22Rv1 (cell line): ENCODE results near the gene FAM241A.
A peak's percentile ranks its signal among the peaks of the same experiment; 100 is the strongest.

Experiments used
- H3K27ac ChIP-seq: fragments of 450-650 bp; 2 replicates; pipeline ENCODE4 v1.5.1; 2017
- CTCF ChIP-seq: fragments of 450-650 bp; IDR thresholded peaks from 2 replicates; pipeline ENCODE4 v1.5.1; 2017; ENCODE audit warnings: mild to moderate bottlenecking
- ZFX ChIP-seq: fragments of 450-650 bp; IDR thresholded peaks from 2 replicates; pipeline ENCODE4 v1.6.1; 2017; ENCODE audit warnings: antibody characterized with exemption, borderline replicate concordance

FAM241A gene

GRCh38 chr4:112145790-112146501 is 692 bp downstream of the FAM241A start:
- H3K27ac ChIP-seq, result peak overlapping the region; percentile 66
- TF ChIP-seq ZFX (no peak), CTCF (peak; percentile 34)

- H3K27ac ChIP-seq, result peak overlapping the region; percentile 66
- TF ChIP-seq CTCF, result no peak
- TF ChIP-seq ZFX, result no peak
Observed at GRCh38 chr4:112146502-112146813, 1.2 kb downstream of the FAM241A start.

- H3K27ac ChIP-seq, result no peak overlapping the region
- TF ChIP-seq ZFX, result no peak
- no peak for TF ChIP-seq CTCF
Observed at GRCh38 chr4:112147697-112148096, 2.4 kb downstream of the FAM241A start.

DNA sequence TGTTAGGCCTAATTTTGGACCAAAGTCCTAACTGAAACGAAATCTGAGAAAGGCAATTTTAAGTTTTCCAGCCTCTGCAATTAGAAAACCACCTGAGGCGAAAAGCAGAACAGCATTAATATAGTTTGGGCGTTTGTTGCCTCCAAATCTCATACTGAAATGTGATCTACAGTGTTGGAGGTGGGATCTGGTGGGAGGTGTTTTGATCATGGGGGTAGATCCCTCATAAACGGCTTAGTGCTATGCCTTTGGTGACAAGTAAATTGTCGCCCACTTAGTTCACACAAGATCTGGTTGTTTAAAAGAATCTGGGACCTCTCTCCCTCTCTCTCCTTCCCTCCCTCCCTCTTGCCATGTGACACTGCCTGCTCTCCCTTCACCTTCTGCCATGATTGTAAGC is 5.7 kb downstream of the FAM241A start:
- H3K27ac ChIP-seq, result no peak overlapping the region
- TF ChIP-seq ZFX (no peak), CTCF (no peak)

DNA sequence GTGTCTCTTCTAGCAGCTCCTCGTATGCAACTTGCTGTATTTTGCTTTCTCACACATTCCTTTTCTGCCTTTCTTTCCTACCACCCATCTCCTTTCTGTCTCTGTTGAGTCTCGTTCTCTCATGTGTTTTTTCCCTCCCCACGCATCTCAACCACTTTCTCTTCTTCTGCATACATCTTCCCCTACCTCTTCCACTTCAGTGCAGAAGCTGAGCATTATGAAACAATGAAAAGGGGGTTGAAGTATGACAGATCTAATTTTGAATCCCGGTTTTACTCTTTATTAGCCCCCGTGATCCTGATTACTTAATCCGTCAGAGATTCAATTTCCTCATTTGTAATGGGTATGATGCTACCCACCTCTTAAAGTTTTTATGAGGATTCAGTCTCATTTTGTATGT is 7.3 kb downstream of the FAM241A start:
- no peak for TF ChIP-seq CTCF
- no peak for TF ChIP-seq ZFX
- H3K27ac ChIP-seq, result no peak overlapping the region

GRCh38 chr4:112153211-112153791 is 8.0 kb downstream of the FAM241A start:
- no peak overlapping the region for H3K27ac ChIP-seq
- TF ChIP-seq ZFX (no peak), CTCF (no peak)

- no peak overlapping the region for H3K27ac ChIP-seq
- no peak for TF ChIP-seq ZFX
- TF ChIP-seq CTCF, result no peak
Observed at GRCh38 chr4:112156112-112156511, 10.9 kb downstream of the FAM241A start.
